HFFc6 (cell line): ENCODE measurements around the gene ADGRA1. TPM values are rescaled to one million over a fixed set of nuclear protein-coding genes. Genes with fewer than 3 reads are reported as not detected.
A peak's percentile ranks its signal among the peaks of the same experiment; 100 is the strongest.

Experiments
- DNase-seq: peaks from one replicate; pipeline ENCODE4 v3.0.0-alpha.2; 2018
- H3K27ac Mint-ChIP-seq: 2 replicates; pipeline ENCODE4 v1.8.0; 2020; ENCODE audit warnings: mild to moderate bottlenecking, mixed read lengths
- H3K27me3 Mint-ChIP-seq: 2 replicates; pipeline ENCODE4 v1.8.0; 2021; ENCODE audit warnings: mild to moderate bottlenecking, moderate library complexity, mixed read lengths; ENCODE audit not compliant: insufficient read depth
- H3K36me3 Mint-ChIP-seq: 2 replicates; pipeline ENCODE4 v1.8.0; 2021; ENCODE audit warnings: low read depth, mixed read lengths
- H3K4me1 Mint-ChIP-seq: 2 replicates; pipeline ENCODE4 v1.8.0; 2020; ENCODE audit warnings: low read depth, mixed read lengths
- H3K4me3 Mint-ChIP-seq: 2 replicates; pipeline ENCODE4 v1.8.0; 2020; ENCODE audit warnings: mild to moderate bottlenecking, moderate library complexity, mixed read lengths
- H3K9me3 Mint-ChIP-seq: 2 replicates; pipeline ENCODE4 v1.8.0; 2020; ENCODE audit warnings: mild to moderate bottlenecking, mixed read lengths
- CTCF ChIP-seq: fragments of 200-600 bp; sonication (generic); IDR thresholded peaks from 2 replicates; pipeline ENCODE4 v1.5.0; 2021; ENCODE audit warnings: antibody characterized with exemption, mild to moderate bottlenecking
- total RNA-seq, 6 experiments: library from RNA; stranded (reverse); fragmentation: NEBNext Ultra II Directional; extraction: Animal tissue kit (Norgen Biotek cat#: 25700); gene quantifications; 2 replicates in 1 of 6; 3 replicates in 5 of 6; pipeline ENCODE4 v1.2.3, GENCODE V29; 2021

ADGRA1 gene
- total RNA-seq, 6 experiments from 2014 or later: not detected

GRCh38 chr10:133094286-133094685, 6.6 kb downstream of the ADGRA1 start:
- Mint-ChIP-seq H3K4me1 (no peaks in the 10 kb centered on the region), H3K9me3 (no peaks in the 10 kb centered on the region), H3K27me3 (peaks cover 19% of the 10 kb centered on the region), H3K4me3 (no peak overlapping the region), H3K27ac (no peak overlapping the region), H3K36me3 (no peaks in the 10 kb centered on the region)
- no peak for DNase-seq
- no peak for TF ChIP-seq CTCF

DNA sequence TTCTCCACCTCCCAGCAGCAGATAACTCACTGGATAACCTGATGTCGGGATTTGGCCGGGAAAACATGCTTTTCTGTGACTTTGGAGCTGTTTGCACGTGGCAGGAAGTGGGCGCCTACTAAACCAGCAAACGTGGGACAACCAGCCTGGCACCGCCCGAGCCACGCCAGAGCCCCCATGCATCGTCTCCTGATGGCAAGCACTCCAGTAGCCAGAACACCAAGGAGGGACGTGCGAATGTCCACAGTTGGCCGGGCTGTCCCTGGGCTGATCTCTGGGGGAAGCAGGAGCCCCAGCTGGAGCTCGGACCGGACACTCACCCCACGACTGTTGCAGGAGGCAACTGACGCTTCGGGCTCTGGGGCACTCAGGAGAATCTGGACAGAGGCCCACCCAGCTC, 7.1 kb downstream of the ADGRA1 start:
- no peak overlapping the region for H3K27ac Mint-ChIP-seq
- no peaks in the 10 kb centered on the region for H3K36me3 Mint-ChIP-seq
- H3K27me3 Mint-ChIP-seq: peaks cover 19% of the 10 kb centered on the region
- H3K4me3 Mint-ChIP-seq: no peak overlapping the region
- TF ChIP-seq CTCF: no peak
- no peaks in the 10 kb centered on the region for H3K4me1 Mint-ChIP-seq
- DNase-seq: no peak
- no peaks in the 10 kb centered on the region for H3K9me3 Mint-ChIP-seq

GRCh38 chr10:133095586-133095985, 7.9 kb downstream of the ADGRA1 start:
- H3K9me3 Mint-ChIP-seq: no peaks in the 10 kb centered on the region
- H3K4me3 Mint-ChIP-seq: no peak overlapping the region

DNA sequence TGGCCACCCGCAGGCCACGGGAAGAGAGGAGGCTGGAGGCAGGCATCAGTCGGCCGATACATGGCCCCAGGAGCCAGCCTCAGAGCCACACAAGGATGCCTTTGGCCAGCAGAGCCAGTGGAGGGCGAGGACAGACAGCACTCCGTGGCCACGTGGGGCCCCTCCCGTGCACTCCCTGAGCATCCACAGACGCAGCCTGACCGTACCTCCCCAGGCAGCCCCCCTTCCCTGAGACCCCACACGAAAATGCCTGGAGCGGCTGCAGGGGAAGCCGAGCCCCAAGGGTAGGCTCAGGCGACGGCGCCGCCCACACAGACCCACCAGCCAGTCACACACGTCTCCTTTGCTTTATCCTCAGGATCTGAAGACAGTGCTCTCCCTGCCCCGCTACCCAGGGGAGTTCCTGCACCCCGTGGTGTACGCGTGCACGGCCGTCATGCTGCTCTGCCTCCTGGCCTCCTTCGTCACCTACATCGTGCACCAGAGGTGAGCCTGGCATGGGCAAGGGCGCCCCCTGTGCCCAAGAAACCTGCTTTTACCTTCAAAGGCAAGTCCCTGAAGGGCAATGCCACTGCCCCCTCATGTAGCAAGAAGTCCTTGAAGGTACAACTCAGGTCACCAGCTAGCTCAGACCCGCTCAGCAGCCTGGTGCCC, 9.0 kb downstream of the ADGRA1 start:
- no peaks in the 10 kb centered on the region for H3K36me3 Mint-ChIP-seq
- H3K9me3 Mint-ChIP-seq: peaks cover under 1% of the 10 kb centered on the region; the same call in 1 of the 2 replicates
- TF ChIP-seq CTCF: 0 out of 2 replicates have a peak, but pooled peaks have one; percentile 22
- peaks cover 10% of the 10 kb centered on the region for H3K27me3 Mint-ChIP-seq
- no peak overlapping the region for H3K27ac Mint-ChIP-seq
- H3K4me3 Mint-ChIP-seq: no peak overlapping the region
- no peak for DNase-seq
- H3K4me1 Mint-ChIP-seq: no peaks in the 10 kb centered on the region

More at GRCh38 chr10:133095586-133095985, 7.9 kb downstream of the ADGRA1 start:
- H3K36me3 Mint-ChIP-seq: no peaks in the 10 kb centered on the region
- H3K4me1 Mint-ChIP-seq: no peaks in the 10 kb centered on the region
- H3K27me3 Mint-ChIP-seq: peaks cover 11% of the 10 kb centered on the region
- no peak overlapping the region for H3K27ac Mint-ChIP-seq
- TF ChIP-seq CTCF: no peak
- no peak for DNase-seq

GRCh38 chr10:133097418-133097817, 9.7 kb downstream of the ADGRA1 start:
- H3K27me3 Mint-ChIP-seq: peaks cover 10% of the 10 kb centered on the region

More at GRCh38 chr10:133097418-133097817, 9.7 kb downstream of the ADGRA1 start:
- no peak for DNase-seq
- no peak overlapping the region for H3K4me3 Mint-ChIP-seq
- no peak overlapping the region for H3K27ac Mint-ChIP-seq
- no peaks in the 10 kb centered on the region for H3K4me1 Mint-ChIP-seq
- H3K9me3 Mint-ChIP-seq: peaks cover 4% of the 10 kb centered on the region; the same call in 1 of the 2 replicates
- no peaks in the 10 kb centered on the region for H3K36me3 Mint-ChIP-seq
- TF ChIP-seq CTCF: no peak
